ENCODE results near the gene TIMP1.

The TIMP1 gene

DNA sequence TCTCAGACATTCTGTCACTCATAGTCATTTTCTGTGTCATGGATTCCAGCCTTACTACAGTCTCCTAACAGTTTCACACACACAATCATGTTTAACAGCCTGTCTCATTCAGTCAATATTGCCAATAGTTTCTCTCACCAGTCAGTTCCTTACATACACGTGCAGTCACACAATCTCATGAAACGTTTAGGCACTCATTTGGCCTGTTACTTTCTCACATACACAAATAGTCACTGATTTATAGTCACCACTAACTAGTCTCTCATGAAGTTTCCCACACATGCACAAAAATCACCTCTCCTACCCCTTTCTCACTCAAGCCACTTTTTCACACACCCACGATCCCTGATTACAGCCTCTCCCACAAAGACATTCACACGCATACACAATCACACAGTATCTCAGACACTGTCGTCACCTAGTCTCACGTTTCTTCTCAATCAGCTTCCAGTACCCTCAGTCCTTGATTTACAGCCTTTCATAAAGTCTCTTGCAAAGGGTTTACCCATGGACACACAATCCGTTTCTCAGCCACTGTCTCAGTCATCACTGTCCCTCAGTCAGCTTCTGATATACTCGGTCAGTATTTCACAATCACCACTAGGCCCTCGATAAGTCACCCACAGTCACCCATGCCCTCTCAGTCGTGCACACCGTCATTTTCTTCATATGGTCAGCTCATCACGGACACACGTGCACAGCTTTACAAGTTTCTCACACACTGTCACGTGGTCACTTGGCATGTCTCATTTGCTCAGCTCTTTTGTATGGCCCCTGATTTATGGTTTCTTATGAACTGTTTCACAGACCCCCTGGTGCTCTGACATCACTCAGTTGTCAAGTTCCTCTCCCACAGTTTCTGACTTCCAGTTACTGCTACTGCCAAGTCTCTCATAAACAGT lies 51.7 kb downstream of the TIMP1 start:
- Histone ChIP-seq H3K36me3 (peaks cover 9% of the 10 kb centered on the region), H3K27me3 (no peaks in the 10 kb centered on the region)
- TF ChIP-seq, protein P1, sequence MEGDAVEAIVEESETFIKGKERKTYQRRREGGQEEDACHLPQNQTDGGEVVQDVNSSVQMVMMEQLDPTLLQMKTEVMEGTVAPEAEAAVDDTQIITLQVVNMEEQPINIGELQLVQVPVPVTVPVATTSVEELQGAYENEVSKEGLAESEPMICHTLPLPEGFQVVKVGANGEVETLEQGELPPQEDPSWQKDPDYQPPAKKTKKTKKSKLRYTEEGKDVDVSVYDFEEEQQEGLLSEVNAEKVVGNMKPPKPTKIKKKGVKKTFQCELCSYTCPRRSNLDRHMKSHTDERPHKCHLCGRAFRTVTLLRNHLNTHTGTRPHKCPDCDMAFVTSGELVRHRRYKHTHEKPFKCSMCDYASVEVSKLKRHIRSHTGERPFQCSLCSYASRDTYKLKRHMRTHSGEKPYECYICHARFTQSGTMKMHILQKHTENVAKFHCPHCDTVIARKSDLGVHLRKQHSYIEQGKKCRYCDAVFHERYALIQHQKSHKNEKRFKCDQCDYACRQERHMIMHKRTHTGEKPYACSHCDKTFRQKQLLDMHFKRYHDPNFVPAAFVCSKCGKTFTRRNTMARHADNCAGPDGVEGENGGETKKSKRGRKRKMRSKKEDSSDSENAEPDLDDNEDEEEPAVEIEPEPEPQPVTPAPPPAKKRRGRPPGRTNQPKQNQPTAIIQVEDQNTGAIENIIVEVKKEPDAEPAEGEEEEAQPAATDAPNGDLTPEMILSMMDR (IDR thresholded peaks at IDR 0.05; ENCODE audit: low read depth, low read length): no peak

DNA sequence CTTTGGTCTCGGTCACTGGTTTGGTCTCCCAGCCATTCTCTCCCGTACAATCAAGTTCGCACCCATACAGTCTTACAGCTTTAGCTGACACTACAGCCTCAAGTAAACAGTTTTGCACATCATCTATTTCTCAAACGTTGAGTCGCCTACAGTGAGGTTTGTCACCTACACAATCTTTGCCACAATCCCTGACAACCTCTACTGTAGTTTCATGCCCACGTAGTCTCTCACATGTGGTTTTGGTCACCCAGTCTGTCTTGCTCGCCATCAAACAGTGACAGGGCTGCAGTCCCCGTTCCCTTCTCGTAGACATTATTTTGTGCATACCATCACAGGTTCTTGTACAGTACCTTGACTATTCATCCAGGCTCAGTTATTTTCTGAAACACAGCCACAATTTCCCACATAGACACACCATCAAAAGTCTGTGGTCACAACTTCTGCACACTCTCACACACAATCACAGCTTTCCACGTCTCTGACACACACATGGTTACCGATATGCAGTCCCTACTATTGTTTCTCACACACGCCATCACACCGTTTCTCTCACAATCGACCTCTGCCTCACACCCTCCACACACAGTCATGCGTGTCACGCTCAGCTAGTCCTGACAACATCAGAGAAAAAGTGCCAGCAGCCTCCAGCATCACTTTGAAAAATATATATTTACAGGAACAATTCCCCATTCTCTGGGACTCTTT lies 52.8 kb downstream of the TIMP1 start:
- no peaks in the 10 kb centered on the region for H3K9me3 ChIP-seq
- TF ChIP-seq, protein P1 (IDR thresholded peaks at IDR 0.05; ENCODE audit: low read depth, low read length): no peak

More for the DNA sequence above, 51.7 kb downstream of the TIMP1 start:
- Histone ChIP-seq H3K9me3 (no peaks in the 10 kb centered on the region), H3K4me3 (ENCODE audit: low read depth, low read length) (no peak overlapping the region), H3K4me1 (no peaks in the 10 kb centered on the region)
- DNase-seq: no peak

More for the DNA sequence above, 52.8 kb downstream of the TIMP1 start:
- H3K4me1 ChIP-seq: no peaks in the 10 kb centered on the region
- H3K27me3 ChIP-seq: no peaks in the 10 kb centered on the region
- no peak for DNase-seq
- no peak overlapping the region for H3K4me3 ChIP-seq (ENCODE audit: low read depth, low read length)
- peaks cover 16% of the 10 kb centered on the region for H3K36me3 ChIP-seq

Measured in BE2C (cell line).